H9 (cell line): Measurements from ENCODE around the gene COMT. TPM values are rescaled to one million over a fixed set of nuclear protein-coding genes. Genes with fewer than 3 reads are reported as not detected.

ENCODE experiments used
- DNase-seq: peaks from one replicate; pipeline ENCODE4 v3.0.0-alpha.2; 2017
- H2AFZ ChIP-seq: one replicate; pipeline ENCODE4 v1.6.1; 2013; ENCODE audit warnings: mild to moderate bottlenecking, low read length, control low read depth, moderate library complexity
- H2AK5ac ChIP-seq: 2 replicates; pipeline ENCODE4 v1.6.1; 2013; ENCODE audit warnings: low read length, control low read depth, mixed read lengths; ENCODE audit not compliant: insufficient read length
- H2BK120ac ChIP-seq: one replicate; pipeline ENCODE4 v1.6.1; 2013; ENCODE audit warnings: low read depth, mild to moderate bottlenecking, low read length, control low read depth, inconsistent platforms; ENCODE audit not compliant: poor library complexity, severe bottlenecking
- H2BK12ac ChIP-seq: 2 replicates; pipeline ENCODE4 v1.6.1; 2013; ENCODE audit warnings: low read length, control low read depth, mixed read lengths, low read depth; ENCODE audit not compliant: insufficient read length
- H2BK15ac ChIP-seq: 2 replicates; pipeline ENCODE4 v1.6.1; 2013; ENCODE audit warnings: low read depth, low read length, control low read depth
- H2BK20ac ChIP-seq: one replicate; pipeline ENCODE4 v1.6.1; 2013; ENCODE audit warnings: low read depth, mild to moderate bottlenecking, low read length, control low read depth, inconsistent platforms; ENCODE audit not compliant: poor library complexity, severe bottlenecking
- H2BK5ac ChIP-seq: 2 replicates; pipeline ENCODE4 v1.6.1; 2013; ENCODE audit warnings: low read length, control low read depth, mixed read lengths; ENCODE audit not compliant: insufficient read length
- H3K14ac ChIP-seq: 2 replicates; pipeline ENCODE4 v1.6.1; 2013; ENCODE audit warnings: low read length, control low read depth; ENCODE audit not compliant: insufficient read depth
- H3K18ac ChIP-seq: 2 replicates; pipeline ENCODE4 v1.6.1; 2013; ENCODE audit warnings: low read depth, mild to moderate bottlenecking, mixed read lengths, low read length, control low read depth; ENCODE audit not compliant: insufficient read length
- H3K23ac ChIP-seq: 2 replicates; pipeline ENCODE4 v1.6.1; 2013; ENCODE audit warnings: low read length, control low read depth, mixed read lengths, low read depth; ENCODE audit not compliant: insufficient read length
- H3K23me2 ChIP-seq: 2 replicates; pipeline ENCODE4 v1.6.1; 2013; ENCODE audit warnings: low read depth, mild to moderate bottlenecking, mixed read lengths, low read length, control low read depth; ENCODE audit not compliant: insufficient read length, poor library complexity, severe bottlenecking
- H3K27ac ChIP-seq: 2 replicates; pipeline ENCODE4 v1.5.1; 2013; ENCODE audit warnings: low read length, control low read depth, mixed read lengths, low read depth; ENCODE audit not compliant: insufficient read length
- H3K27me3 ChIP-seq: 2 replicates; pipeline ENCODE4 v1.6.1; 2013; ENCODE audit warnings: low read length, control low read depth, inconsistent platforms; ENCODE audit not compliant: insufficient read depth
- H3K4ac ChIP-seq: 2 replicates; pipeline ENCODE4 v1.6.1; 2013; ENCODE audit warnings: low read depth, mild to moderate bottlenecking, control low read depth, inconsistent platforms, low read length, moderate library complexity
- H3K4me1 ChIP-seq: 2 replicates; pipeline ENCODE4 v1.6.1; 2013; ENCODE audit warnings: low read length, control low read depth, inconsistent platforms; ENCODE audit not compliant: insufficient read depth
- H3K4me2 ChIP-seq: 2 replicates; pipeline ENCODE4 v1.6.1; 2013; ENCODE audit warnings: low read length, control low read depth, mixed read lengths; ENCODE audit not compliant: insufficient read length, insufficient read depth
- H3K56ac ChIP-seq: 2 replicates; pipeline ENCODE4 v1.6.1; 2013; ENCODE audit warnings: low read depth, mild to moderate bottlenecking, mixed read lengths, low read length, control low read depth; ENCODE audit not compliant: insufficient read length
- H3K79me1 ChIP-seq: 2 replicates; pipeline ENCODE4 v1.6.1; 2013; ENCODE audit warnings: low read depth, mild to moderate bottlenecking, moderate library complexity, low read length, control low read depth, inconsistent platforms; ENCODE audit not compliant: insufficient read depth, poor library complexity, severe bottlenecking
- H3K79me2 ChIP-seq: 2 replicates; pipeline ENCODE4 v1.6.1; 2013; ENCODE audit warnings: low read length, control low read depth, inconsistent platforms; ENCODE audit not compliant: insufficient read depth
- H3K9ac ChIP-seq: 2 replicates; pipeline ENCODE4 v1.6.1; 2013; ENCODE audit warnings: low read length, control low read depth, mixed read lengths; ENCODE audit not compliant: insufficient read length; ENCODE audit errors: extremely low read depth
- H3K9me3 ChIP-seq: one replicate; pipeline ENCODE4 v1.6.1; 2013; ENCODE audit warnings: low read depth, low read length, inconsistent platforms; ENCODE audit not compliant: control insufficient read depth
- H3T11ph ChIP-seq: one replicate; pipeline ENCODE4 v1.6.1; 2013; ENCODE audit warnings: mild to moderate bottlenecking, low read length, control low read depth, inconsistent platforms
- H4K20me1 ChIP-seq: one replicate; pipeline ENCODE4 v1.6.1; 2013; ENCODE audit not compliant: control insufficient read depth, insufficient read length, insufficient read depth
- H4K5ac ChIP-seq: 2 replicates; pipeline ENCODE4 v1.6.1; 2013; ENCODE audit warnings: low read depth, mild to moderate bottlenecking, mixed read lengths, low read length, control low read depth; ENCODE audit not compliant: insufficient read length
- H4K8ac ChIP-seq: replicated peaks from 2 replicates; pipeline ENCODE4 v1.6.1; 2013; ENCODE audit warnings: low read length, control low read depth, mixed read lengths, low read depth; ENCODE audit not compliant: insufficient read length
- H4K91ac ChIP-seq: 2 replicates; pipeline ENCODE4 v1.6.1; 2013; ENCODE audit warnings: low read depth, mild to moderate bottlenecking, moderate library complexity, mixed read lengths, low read length, control low read depth; ENCODE audit not compliant: insufficient read length
- H3K27ac Mint-ChIP-seq, 3 experiments: 2 replicates in 2 of 3; 3 replicates in 1 of 3; pipeline ENCODE4 v1.8.0; 2020 to 2021; ENCODE audit warnings: mixed read lengths in 3 of 3, mild to moderate bottlenecking in 1 of 3, moderate library complexity in 1 of 3
- H3K27me3 Mint-ChIP-seq: 2 replicates; pipeline ENCODE4 v1.8.0; 2021; ENCODE audit warnings: low read depth, mild to moderate bottlenecking, moderate library complexity, mixed read lengths
- H3K36me3 Mint-ChIP-seq, 3 experiments: 2 replicates in 2 of 3; 3 replicates in 1 of 3; pipeline ENCODE4 v1.8.0; 2020 to 2021; ENCODE audit warnings: low read depth in 3 of 3, mixed read lengths in 3 of 3; ENCODE audit not compliant: insufficient read depth in 1 of 3
- H3K4me1 Mint-ChIP-seq, 2 experiments: 2 replicates each; pipeline ENCODE4 v1.8.0; 2020; ENCODE audit warnings: mixed read lengths in 2 of 2
- H3K4me3 Mint-ChIP-seq, 2 experiments: 2 replicates in 1 of 2; 3 replicates in 1 of 2; pipeline ENCODE4 v1.8.0; 2020 to 2021; ENCODE audit warnings: mild to moderate bottlenecking in 2 of 2, mixed read lengths in 2 of 2, moderate library complexity in 1 of 2
- H3K9me3 Mint-ChIP-seq, 2 experiments: 2 replicates in 1 of 2; 3 replicates in 1 of 2; pipeline ENCODE4 v1.8.0; 2020; ENCODE audit warnings: mild to moderate bottlenecking in 2 of 2, mixed read lengths in 2 of 2, moderate library complexity in 1 of 2
- CTCF ChIP-seq: fragments of 200-600 bp; sonication (generic); conservative IDR thresholded peaks from 3 replicates; pipeline ENCODE4 v1.8.0; 2021; ENCODE audit warnings: antibody characterized with exemption, mild to moderate bottlenecking
- WGBS: extraction: QIAGEN DNeasy Blood & Tissue Kit; methylation state at CpG from one replicate; pipeline ENCODE4 v1.1.7; 2013; ENCODE audit warnings: missing lambda C conversion rate, low lambda C conversion rate, mixed read lengths; ENCODE audit not compliant: insufficient read length; ENCODE audit errors: extremely low coverage; 5-methylcytosine and 5-hydroxymethylcytosine counted together
- total RNA-seq: library from RNA; stranded (reverse); gene quantifications from 2 replicates; pipeline ENCODE4 v1.2.1, GENCODE V29; 2021

The COMT gene
- total RNA-seq, 1 experiment from 2014 or later: 42.2 TPM

- Histone ChIP-seq H3K56ac (no peak overlapping the region), H3K9ac (no peak overlapping the region)
Observed at GRCh38 chr22:19961868-19962245, 20.3 kb downstream of the COMT start.

More at GRCh38 chr22:19961868-19962245, 20.3 kb downstream of the COMT start:
- Histone ChIP-seq H3K79me2 (no peaks in the 10 kb centered on the region), H3T11ph (no peak overlapping the region), H2BK20ac (no peak overlapping the region), H3K4me2 (no peak overlapping the region), H2BK120ac (no peak overlapping the region), H2AFZ (no peak overlapping the region), H2BK5ac (no peak overlapping the region), H2BK12ac (no peak overlapping the region), H3K4ac (no peak overlapping the region), H3K23ac (no peak overlapping the region), H4K20me1 (no peaks in the 10 kb centered on the region), H2BK15ac (no peak overlapping the region), H3K4me1 (peaks cover 2% of the 10 kb centered on the region; the same call in 1 of the 2 replicates), H3K14ac (no peak overlapping the region), H3K27me3 (no peaks in the 10 kb centered on the region), H3K79me1 (no peaks in the 10 kb centered on the region), H4K91ac (no peak overlapping the region), H4K5ac (no peak overlapping the region), H2AK5ac (no peak overlapping the region), H3K18ac (no peak overlapping the region), H4K8ac (no peak overlapping the region), H3K27ac (no peak overlapping the region), H3K9me3 (no peaks in the 10 kb centered on the region), H3K23me2 (no peaks in the 10 kb centered on the region)
- no peak for DNase-seq
- Mint-ChIP-seq H3K4me3 (no peak overlapping the region), H3K27me3 (no peaks in the 10 kb centered on the region; the same call in 1 of the 2 replicates), H3K36me3 (peaks cover 0 to 14% (median 6%) of the 10 kb centered on the region in 3 experiments; a peak in 3 of 7 replicates), H3K4me1 (peaks cover 20 to 30% of the 10 kb centered on the region in 2 experiments), H3K27ac (no peak overlapping the region), H3K9me3 (no peaks in the 10 kb centered on the region; a peak in 1 of 5 replicates)
- WGBS: no CpG with 5 or more reads among the region's 8 CpGs
- no peak for TF ChIP-seq CTCF
